ENCODE results near the gene MRPS17.

MRPS17 gene

GRCh38 chr7:55973747-55974250 is 22.1 kb downstream of the MRPS17 start:
- no peak overlapping the region for H3K4me3 ChIP-seq (ENCODE audit: low read depth, low read length)
- peaks cover 17% of the 10 kb centered on the region for H3K36me3 ChIP-seq (ENCODE audit: control insufficient read depth, insufficient read depth, low read length)
- H3K4me1 ChIP-seq (ENCODE audit: control insufficient read depth, insufficient read depth, low read length) = no peaks in the 10 kb centered on the region
- H3K27me3 ChIP-seq (ENCODE audit: control insufficient read depth, insufficient read depth, low read length) = no peaks in the 10 kb centered on the region
- H3K27ac ChIP-seq (ENCODE audit: low read depth, low read length) = no peak overlapping the region
- no peak overlapping the region for H3K9ac ChIP-seq (ENCODE audit: low read length)
- H3K9me3 ChIP-seq (ENCODE audit: control insufficient read depth, insufficient read depth, low read depth, low read length) = no peaks in the 10 kb centered on the region

- Histone ChIP-seq H3K4me1 (ENCODE audit: control insufficient read depth, insufficient read depth, low read length) (no peaks in the 10 kb centered on the region), H3K4me3 (ENCODE audit: low read depth, low read length) (no peak overlapping the region), H3K27me3 (ENCODE audit: control insufficient read depth, insufficient read depth, low read length) (no peaks in the 10 kb centered on the region), H3K9ac (ENCODE audit: low read length) (no peak overlapping the region), H3K27ac (ENCODE audit: low read depth, low read length) (no peak overlapping the region), H3K9me3 (ENCODE audit: control insufficient read depth, insufficient read depth, low read depth, low read length) (no peaks in the 10 kb centered on the region), H3K36me3 (ENCODE audit: control insufficient read depth, insufficient read depth, low read length) (peaks cover 37% of the 10 kb centered on the region)
Measured at GRCh38 chr7:55975988-55976633, 24.4 kb downstream of the MRPS17 start.

GRCh38 chr7:55977831-55978230 is 26.2 kb downstream of the MRPS17 start:
- Histone ChIP-seq H3K9ac (ENCODE audit: low read length) (no peak overlapping the region), H3K9me3 (ENCODE audit: control insufficient read depth, insufficient read depth, low read depth, low read length) (no peaks in the 10 kb centered on the region), H3K4me3 (ENCODE audit: low read depth, low read length) (no peak overlapping the region), H3K36me3 (ENCODE audit: control insufficient read depth, insufficient read depth, low read length) (peaks cover 52% of the 10 kb centered on the region), H3K4me1 (ENCODE audit: control insufficient read depth, insufficient read depth, low read length) (no peaks in the 10 kb centered on the region), H3K27me3 (ENCODE audit: control insufficient read depth, insufficient read depth, low read length) (no peaks in the 10 kb centered on the region), H3K27ac (ENCODE audit: low read depth, low read length) (no peak overlapping the region)

GRCh38 chr7:55980266-55980665 is 28.6 kb downstream of the MRPS17 start:
- Histone ChIP-seq H3K4me3 (ENCODE audit: low read depth, low read length) (no peak overlapping the region), H3K4me1 (ENCODE audit: control insufficient read depth, insufficient read depth, low read length) (no peaks in the 10 kb centered on the region), H3K27ac (ENCODE audit: low read depth, low read length) (no peak overlapping the region), H3K36me3 (ENCODE audit: control insufficient read depth, insufficient read depth, low read length) (peaks cover 74% of the 10 kb centered on the region), H3K9me3 (ENCODE audit: control insufficient read depth, insufficient read depth, low read depth, low read length) (no peaks in the 10 kb centered on the region), H3K9ac (ENCODE audit: low read length) (no peak overlapping the region), H3K27me3 (ENCODE audit: control insufficient read depth, insufficient read depth, low read length) (no peaks in the 10 kb centered on the region)

GRCh38 chr7:55983537-55983936 is 31.9 kb downstream of the MRPS17 start:
- Histone ChIP-seq H3K9ac (ENCODE audit: low read length) (no peak overlapping the region), H3K4me3 (ENCODE audit: low read depth, low read length) (no peak overlapping the region), H3K27ac (ENCODE audit: low read depth, low read length) (no peak overlapping the region), H3K27me3 (ENCODE audit: control insufficient read depth, insufficient read depth, low read length) (no peaks in the 10 kb centered on the region), H3K36me3 (ENCODE audit: control insufficient read depth, insufficient read depth, low read length) (peaks cover 80% of the 10 kb centered on the region), H3K4me1 (ENCODE audit: control insufficient read depth, insufficient read depth, low read length) (no peaks in the 10 kb centered on the region), H3K9me3 (ENCODE audit: control insufficient read depth, insufficient read depth, low read depth, low read length) (no peaks in the 10 kb centered on the region)

- no peak overlapping the region for H3K9ac ChIP-seq (ENCODE audit: low read length)
- no peak overlapping the region for H3K4me3 ChIP-seq (ENCODE audit: low read depth, low read length)
- no peaks in the 10 kb centered on the region for H3K9me3 ChIP-seq (ENCODE audit: control insufficient read depth, insufficient read depth, low read depth, low read length)
- no peak overlapping the region for H3K27ac ChIP-seq (ENCODE audit: low read depth, low read length)
- H3K27me3 ChIP-seq (ENCODE audit: control insufficient read depth, insufficient read depth, low read length) = no peaks in the 10 kb centered on the region
- peaks cover 42% of the 10 kb centered on the region for H3K36me3 ChIP-seq (ENCODE audit: control insufficient read depth, insufficient read depth, low read length)
- H3K4me1 ChIP-seq (ENCODE audit: control insufficient read depth, insufficient read depth, low read length) = no peaks in the 10 kb centered on the region
Measured at GRCh38 chr7:55992346-55992745, 40.7 kb downstream of the MRPS17 start.

GRCh38 chr7:55996856-55997500 is 45.3 kb downstream of the MRPS17 start:
- Histone ChIP-seq H3K36me3 (ENCODE audit: control insufficient read depth, insufficient read depth, low read length) (peaks cover 39% of the 10 kb centered on the region), H3K27me3 (ENCODE audit: control insufficient read depth, insufficient read depth, low read length) (no peaks in the 10 kb centered on the region), H3K27ac (ENCODE audit: low read depth, low read length) (no peak overlapping the region), H3K4me3 (ENCODE audit: low read depth, low read length) (no peak overlapping the region), H3K4me1 (ENCODE audit: control insufficient read depth, insufficient read depth, low read length) (no peaks in the 10 kb centered on the region), H3K9me3 (ENCODE audit: control insufficient read depth, insufficient read depth, low read depth, low read length) (no peaks in the 10 kb centered on the region), H3K9ac (ENCODE audit: low read length) (no peak overlapping the region)

GRCh38 chr7:56003749-56004148 is 52.1 kb downstream of the MRPS17 start:
- Histone ChIP-seq H3K4me3 (ENCODE audit: low read depth, low read length) (no peak overlapping the region), H3K4me1 (ENCODE audit: control insufficient read depth, insufficient read depth, low read length) (no peaks in the 10 kb centered on the region), H3K36me3 (ENCODE audit: control insufficient read depth, insufficient read depth, low read length) (peaks cover 2% of the 10 kb centered on the region; the same call in 1 of the 2 replicates), H3K27ac (ENCODE audit: low read depth, low read length) (no peak overlapping the region), H3K9ac (ENCODE audit: low read length) (no peak overlapping the region), H3K27me3 (ENCODE audit: control insufficient read depth, insufficient read depth, low read length) (no peaks in the 10 kb centered on the region), H3K9me3 (ENCODE audit: control insufficient read depth, insufficient read depth, low read depth, low read length) (no peaks in the 10 kb centered on the region)

Data from HUES6 (cell line).